CD4-positive, alpha-beta T cell treated with Interleukin-6 at 100 ng/mL for 8 hours (primary cell): ENCODE results near the gene AUTS2.

ENCODE experiments used
- DNase-seq: peaks from one replicate; pipeline ENCODE4 v3.0.0-alpha.2; 2020; ENCODE audit warnings: mixed read lengths, low spot score

The AUTS2 gene

DNA sequence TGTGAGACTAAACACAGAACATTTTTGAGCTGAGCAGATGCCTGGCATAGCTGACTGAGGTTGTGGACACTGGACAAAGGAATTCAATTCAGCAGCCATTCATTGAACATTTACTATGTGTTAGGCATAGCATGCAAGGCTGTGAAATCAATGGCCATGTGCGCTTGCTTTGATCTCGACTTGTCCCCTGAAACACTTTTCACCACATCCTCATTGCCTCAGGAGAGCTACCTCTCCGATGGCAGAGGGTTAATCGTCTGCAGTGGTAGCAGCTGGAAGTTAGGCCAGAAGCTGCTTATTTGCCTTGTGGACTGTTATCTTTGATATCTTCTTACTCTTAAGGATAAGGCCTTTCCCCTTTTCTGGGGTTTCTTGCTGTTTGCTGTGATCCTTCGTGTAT, 297.8 kb downstream of the AUTS2 start:
- DNase-seq: no peak

DNA sequence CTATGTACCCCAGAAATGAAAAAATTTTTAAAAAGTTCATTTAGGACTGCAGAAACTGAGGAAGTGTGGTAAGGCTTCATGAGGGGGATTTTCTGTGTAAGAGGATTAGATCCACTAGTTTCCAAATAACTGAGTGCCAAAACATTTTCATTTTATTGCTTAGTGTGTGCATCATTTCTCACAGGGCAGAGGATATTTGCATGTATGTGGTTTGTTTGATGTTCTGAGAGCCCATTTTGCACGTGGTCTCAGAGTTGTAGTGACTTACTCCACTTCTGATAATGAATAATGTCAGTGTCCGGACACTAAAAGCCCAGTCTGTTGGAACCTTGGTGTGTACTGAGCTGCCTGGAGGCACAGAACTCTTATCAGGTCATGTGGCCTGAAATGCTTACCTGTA, 299.9 kb downstream of the AUTS2 start:
- DNase-seq: no peak

DNA sequence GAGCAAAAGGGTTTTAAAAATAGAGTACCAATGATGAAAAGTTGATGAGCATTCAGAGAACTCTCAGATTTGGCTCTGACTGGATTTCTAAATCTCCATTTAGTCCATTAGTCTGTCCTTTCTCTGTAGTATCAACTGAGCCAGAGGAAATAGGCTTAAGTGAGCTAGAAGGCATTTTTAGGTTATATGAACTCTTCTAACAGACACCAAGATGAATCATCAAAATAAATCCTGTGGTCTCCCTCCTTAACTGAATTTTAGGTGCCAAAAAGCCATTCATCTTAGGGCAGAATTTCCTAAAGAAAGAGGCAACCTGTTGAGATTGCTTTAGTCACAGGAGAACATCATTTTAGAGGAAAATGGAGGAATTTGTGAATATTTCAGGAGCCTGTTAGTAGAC, 305.1 kb downstream of the AUTS2 start:
- no peak for DNase-seq

DNA sequence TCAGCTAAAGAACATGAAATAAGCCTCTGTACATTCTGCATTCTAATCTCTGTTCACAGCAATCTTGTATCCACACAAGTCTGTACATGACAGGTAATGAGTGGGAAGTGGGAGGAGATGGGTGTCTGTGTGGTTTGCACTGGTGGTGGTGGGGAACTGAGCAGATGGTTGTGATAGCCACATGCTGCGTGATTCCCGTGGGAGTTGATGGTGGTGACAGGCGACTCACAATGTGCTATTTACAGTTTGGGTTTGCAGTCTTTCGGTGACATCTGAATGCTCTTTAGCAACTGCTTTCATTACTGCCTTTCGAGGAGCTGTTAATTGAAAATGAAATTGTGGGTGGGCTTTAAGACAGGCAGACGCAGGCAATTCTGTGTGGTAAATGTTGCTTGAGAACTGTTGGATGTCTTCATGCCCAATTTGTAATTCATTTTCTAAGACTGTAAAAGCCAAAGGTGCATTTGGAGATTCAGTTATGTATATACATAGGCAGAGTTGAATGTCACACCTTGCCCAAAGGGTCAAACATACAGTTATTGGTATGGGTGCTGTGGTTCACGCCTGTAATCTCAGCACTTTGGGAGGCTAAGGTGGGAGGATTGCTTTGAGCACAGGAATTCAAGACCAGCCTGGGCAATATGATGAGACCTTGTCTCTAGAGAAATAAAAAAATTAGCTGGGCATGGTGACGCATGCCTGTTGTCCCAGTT, 308.2 kb downstream of the AUTS2 start:
- no peak for DNase-seq

DNA sequence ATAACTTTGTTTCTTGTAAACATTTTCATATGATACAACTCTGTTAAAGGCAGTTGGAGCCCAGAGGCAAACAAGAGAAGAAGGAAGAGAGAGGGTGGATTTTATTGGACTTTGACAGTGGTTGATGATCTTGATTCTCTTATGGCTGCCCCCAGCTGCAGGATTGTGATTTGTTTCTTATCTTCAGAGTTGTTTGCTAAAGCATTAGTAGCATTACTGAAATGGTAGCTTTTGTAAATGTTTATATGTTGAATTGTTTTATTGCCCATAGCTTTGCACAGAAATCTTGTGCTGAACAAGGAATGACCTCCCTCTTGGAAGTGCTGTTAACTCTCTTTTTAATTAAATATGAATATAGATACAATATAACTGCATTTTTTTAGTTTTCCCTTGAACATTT, 309.4 kb downstream of the AUTS2 start:
- DNase-seq: no peak

DNA sequence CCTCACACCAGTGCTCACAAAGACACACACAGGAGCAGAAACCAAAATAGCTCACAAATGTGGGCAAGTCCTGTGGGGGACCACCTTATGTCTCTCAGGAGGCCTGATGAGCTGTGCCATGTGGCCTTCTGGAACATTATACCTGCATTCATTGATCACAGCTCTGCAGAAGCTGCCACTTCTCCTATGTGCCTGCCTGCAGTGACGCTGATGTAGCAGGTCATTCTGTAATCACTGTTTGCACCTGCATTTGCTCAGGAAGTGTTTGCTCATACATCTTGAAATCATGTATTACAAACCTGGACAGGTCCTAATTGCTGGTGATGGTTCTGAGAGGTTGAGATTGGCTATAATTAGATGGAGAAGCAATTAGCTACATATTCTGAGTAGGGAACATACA, 310.2 kb downstream of the AUTS2 start:
- no peak for DNase-seq

DNA sequence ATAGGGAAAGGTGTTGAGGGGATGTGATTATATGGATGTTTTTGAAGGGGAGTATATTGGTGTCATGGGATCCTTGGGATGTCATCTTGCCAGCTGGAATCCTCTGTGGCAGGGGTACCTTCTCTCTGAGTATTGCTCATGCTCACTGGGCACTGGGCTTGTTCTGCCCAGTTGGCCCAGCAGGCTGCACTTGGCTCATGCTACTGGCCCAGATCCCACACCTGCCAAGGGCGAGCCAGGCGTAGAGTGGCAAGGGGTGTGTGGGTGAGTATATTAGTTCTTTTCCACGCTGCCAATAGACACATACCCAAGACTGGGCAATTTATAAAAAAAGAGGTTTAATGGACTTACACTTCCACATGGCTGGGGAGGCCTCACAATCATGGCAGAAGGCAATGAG, 311.9 kb downstream of the AUTS2 start:
- DNase-seq: no peak

DNA sequence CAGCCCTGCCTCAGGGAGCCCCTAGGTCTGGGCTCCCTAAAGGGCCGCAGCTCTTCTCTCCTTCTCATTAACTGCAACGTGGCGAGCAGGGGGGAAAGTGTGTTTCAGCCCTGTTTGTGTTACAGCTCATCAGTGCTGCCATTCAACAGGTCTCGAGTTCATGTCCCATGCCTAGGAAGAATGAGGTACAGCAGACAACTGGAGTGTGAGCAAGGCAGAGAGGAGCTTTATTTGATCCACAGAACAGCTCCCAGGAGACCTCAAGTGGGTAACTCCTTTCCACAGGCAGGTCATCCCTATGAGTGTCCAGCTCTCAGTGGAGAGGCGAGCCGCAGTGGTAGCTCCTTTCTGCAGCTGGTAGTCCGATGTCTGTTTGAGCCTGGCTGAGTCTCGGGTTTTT, 313.1 kb downstream of the AUTS2 start:
- no peak for DNase-seq

DNA sequence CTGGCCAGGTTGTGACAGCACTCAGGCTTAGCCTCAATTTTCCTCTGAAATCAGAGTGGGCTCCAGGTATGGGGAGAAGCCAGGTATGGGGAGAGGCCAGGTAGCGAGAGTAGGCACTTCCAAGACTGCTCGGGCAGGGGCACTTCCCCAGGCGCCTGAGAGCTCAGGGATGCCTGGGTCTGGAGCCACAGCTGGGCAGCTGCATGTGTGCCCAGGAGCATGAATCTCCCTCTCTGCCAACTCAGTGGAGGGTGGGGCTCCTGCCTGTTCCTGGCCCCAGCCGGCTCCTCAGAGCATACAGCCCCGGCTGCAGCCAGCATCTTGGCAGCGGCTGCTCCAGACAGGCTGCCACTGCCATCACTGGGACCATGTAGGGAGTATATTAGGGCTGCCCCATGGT, 313.9 kb downstream of the AUTS2 start:
- DNase-seq: no peak

DNA sequence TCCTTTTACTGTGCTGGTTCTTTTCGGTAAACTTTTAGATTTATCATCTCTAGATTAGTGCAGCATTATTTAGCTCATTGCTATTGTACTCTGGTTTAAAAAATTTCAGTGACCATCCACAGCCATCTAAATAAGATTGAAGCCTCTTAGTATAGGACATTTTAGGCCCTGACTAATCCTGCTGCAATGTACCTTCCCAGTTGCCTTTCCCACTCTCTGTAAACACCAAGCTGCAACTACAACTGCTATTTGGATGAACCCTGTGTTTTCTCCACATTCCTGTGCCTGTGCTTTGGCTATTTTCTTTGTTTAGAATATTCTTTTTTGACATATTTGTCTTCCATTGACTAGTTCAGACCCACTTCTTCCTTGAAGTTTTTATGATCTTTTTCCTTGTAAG, 314.6 kb downstream of the AUTS2 start:
- no peak for DNase-seq

DNA sequence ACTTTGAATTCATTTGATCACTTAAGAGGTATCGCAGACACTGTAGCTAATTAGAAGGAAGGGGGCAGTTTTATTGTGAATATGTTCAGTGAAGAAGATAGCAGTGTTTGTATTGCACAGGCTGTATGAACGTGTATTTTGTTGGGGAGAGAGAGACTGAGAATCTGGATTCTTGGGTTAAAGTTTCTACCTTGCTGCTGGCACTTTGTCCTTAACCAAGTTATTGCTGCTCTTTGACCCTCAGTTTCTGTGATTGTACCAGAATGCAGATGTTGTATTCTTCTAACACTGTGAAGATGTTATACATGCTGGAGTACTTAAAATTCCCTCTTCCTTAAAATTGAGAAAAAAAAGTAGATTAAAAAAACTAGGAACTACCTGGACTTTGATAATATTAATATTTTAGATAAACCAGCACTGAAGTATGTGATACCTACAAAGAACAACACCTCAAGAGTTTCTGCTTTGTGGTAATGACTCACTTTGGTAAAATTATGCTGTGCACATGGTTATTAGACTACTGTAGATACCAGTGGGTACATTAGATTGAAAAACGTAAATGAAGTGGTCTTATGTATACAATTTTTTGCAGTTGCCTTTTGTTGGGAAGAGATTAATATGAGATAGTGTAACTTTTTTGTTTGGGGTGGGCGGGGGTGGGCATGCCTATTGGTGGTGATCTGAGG, 321.3 kb downstream of the AUTS2 start:
- no peak for DNase-seq

DNA sequence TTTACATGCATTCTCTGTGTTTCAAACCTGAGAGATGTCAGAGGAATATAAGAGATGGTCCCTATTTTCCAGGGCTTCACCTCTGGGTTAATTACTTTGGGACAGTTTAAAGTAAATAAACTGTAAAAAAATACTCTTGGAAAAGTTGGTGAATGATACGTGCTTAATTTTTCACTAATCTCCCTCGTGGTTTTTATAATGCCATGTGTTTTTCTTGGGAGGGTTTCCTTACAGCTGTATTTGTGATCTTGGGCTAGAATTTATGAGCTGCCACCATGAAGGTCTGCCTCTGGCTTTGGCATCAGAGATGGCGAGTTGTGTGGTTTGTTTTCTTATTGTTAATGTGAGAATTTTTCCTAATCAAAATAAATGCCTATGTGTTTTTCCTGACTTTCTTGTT, 322.5 kb downstream of the AUTS2 start:
- no peak for DNase-seq

DNA sequence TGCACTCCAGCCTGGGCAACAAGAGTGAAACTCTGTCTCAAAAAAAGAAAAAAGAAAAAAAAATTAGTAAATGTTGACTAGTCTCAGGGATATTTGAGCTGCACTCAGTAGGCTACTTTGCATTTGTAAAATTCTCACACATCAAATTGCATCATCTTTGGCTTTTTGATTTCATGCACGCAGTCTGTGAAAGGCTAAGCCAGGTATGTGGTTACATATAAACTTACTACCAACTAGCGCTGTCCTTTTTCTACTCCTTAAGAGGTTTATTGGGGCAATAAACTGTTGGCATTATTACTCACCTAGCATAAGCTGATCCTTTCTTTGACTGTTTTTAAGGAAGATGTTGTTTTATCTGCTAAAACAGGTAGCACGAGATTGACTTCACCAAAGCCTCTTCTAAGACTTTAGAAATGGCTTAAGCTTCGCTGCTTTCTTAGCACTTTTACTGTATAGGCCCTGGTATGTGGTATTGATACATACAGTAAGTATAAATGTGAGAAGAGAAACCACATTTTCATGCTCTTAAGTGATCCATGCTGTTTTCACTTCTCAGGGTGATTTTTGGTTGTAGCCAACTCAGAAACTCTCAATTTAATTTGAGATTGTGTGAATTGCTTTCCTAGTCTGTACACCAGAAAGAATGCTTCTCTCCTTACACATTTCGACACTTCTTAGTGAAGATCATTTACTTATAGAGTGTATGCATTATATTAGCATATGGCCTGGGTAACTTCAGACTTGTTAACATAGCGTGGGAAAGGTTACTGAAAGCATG, 323.9 kb downstream of the AUTS2 start:
- no peak for DNase-seq

DNA sequence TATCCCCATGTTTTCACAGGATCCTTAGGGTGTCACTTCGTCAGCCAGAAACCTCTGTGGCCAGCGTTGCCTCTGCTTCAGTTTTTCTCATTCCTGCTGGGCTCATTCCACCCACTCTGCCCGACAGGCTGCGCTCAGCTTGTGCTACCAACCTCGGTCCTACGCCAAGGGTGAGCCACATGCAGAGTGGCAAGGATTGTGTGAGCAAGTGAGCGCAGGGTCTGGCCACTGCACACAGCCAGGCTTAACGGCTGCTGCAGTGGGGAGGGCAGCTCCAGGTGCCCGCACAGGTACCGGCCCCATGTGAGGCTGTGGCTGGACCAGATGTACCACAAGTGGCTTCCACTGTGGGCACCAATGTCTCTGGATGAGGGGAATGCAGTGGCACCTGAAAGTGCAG, 329.2 kb downstream of the AUTS2 start:
- DNase-seq: no peak

DNA sequence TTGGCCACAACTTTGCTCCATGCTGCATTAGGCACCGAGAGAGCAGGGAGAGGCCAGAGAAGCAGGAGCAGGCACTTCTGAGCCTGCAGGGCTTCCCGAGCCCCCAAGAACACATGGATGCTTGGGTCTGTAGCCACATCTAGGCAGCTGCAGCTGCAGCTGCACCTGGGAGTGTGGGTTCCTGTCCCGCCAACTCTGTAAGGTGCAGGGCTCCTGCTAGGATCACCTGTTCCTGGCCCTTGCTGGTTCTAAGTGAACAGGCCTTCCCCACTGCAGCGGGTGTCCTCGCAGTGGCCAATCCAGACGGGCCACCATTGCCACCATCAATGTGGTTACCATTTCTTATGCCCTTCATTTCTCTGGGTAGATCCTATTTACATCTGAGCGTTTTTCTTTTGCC, 330.3 kb downstream of the AUTS2 start:
- DNase-seq: no peak

DNA sequence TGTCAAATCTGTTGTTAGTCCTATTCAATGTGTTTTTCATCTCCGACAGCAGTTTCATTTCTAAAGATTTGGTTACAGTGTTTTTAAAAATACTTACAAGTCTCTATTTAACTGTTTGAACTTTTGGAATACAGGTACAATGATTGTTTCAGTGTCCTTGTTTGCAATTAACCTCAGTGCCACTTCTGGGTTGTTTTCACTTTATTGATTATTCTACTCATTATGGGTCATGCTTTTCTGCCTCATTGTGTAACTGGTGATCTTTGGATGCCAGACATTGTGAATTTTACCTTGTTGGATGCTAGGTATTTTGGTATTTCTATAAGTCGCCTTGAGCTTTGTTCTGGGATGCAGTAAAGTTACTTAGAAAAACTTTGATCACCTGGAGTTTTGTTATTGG, 331.3 kb downstream of the AUTS2 start:
- DNase-seq: no peak

DNA sequence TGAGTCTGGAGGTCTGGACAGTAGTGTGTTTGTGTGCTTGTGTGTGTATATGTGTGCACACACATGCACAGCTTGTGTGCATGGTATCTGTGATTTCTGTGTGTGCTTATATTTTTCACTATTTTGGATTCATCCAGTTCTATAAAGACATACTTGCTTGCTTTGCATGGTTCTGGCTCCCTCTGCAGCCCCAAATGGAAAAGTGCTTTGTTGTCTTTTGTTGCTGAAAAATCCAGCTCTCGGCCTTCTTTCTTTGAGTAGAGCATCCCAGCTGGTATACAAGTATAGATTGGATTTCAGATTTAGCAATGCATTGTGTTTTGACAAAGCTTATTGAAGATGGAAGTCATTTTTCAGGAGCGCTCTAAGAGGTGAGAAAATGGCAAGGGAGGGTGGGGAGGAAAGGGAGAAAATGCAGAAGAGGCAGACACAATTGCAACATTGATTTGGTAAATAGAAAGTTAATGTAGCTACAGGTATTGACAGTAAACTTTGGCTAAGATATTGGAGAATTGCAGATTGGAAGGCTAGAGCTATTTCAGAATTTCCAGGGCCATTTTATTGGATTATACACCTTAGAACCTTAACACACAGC, 333.9 kb downstream of the AUTS2 start:
- DNase-seq: no peak

DNA sequence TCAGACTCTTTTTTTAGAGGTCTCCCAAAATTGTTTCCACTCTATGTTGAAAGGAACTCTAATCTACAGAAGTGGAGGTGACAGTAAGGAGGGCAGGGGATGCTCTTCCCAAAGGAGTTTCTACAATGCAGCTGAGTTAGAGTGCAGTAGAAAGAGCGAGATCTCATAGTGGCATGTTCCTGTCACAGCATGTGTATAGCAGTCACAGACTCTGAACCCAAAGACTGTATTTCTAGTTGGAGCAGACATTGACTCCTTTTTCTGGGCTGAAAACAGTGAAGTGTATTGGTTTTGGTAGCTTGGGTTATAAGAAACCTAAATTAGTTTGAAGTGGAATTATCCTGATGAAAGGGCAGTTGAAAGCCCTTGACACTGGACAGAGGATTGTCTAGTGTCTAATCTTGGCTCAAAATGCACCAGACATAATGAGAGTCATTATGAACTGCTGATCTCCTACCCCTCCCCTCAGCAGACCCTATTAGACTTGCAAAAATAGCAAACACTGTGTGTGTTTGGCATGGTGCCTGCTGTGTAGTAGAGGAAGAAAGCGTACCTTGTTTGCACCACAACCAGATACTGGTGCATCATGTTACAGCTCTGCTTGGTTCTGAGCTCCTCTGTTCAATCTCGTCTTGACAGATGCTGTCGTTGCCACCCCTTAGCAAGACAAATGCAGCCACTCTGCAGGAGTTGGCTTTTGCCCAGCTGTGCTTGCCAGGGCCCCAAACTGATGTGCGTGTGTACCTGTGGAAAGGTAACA, 336.0 kb downstream of the AUTS2 start:
- no peak for DNase-seq

DNA sequence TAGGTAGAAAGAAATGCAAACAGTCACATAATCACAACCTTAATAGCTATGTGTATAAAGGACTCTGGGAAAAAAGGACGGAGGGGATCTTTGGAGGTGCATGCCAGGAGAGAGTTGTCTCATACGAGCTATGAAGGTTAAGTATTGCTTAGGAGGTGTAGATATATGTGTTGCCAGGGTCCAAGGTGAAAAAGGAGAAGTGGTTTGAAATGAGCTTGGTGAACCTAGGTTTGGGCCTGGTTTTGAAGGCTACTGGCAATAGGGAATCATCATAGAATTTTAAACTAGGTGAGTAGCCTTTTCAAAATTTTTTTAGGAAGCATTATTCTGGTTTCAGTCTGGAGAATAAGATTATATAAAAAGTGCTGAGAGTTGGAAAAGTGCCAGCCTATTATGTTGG, 336.8 kb downstream of the AUTS2 start:
- no peak for DNase-seq

DNA sequence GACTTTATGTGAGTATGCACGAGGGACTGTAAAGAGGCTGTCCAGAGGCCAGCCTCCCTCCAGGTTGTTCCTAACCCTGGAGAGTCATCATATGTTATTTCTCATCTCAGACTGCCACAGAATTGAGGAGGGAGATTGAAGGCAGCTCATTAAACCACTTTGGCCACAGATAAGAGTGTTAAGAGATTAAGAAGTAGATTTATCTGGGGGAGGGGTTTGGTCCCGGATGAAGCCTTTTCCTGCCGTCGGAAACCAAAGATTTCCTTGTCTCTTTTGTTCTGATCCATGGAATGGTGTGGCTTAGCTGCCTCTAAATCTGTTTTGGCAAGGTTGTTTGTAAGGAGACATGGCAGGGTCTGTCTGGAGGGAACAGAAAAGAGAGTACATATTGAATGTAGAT, 338.8 kb downstream of the AUTS2 start:
- no peak for DNase-seq

DNA sequence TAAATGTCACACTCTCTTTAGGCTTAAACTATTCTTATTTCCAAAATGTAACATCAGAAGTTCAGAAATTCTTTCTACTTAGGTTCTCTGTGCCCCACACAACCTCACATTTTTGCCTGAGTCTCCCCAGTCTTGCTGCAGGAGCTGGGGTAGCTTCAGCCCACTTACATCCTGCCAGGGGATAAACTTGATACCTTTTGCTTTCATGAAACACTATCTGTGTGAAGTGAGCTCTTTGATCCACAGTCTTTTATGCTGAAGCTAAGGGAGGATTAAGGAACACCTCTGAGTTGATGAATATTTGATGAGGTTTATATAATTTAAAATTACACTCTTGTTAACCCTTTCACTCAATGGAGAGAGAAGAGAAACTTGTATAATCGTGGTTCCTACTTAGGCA, 341.0 kb downstream of the AUTS2 start:
- no peak for DNase-seq

DNA sequence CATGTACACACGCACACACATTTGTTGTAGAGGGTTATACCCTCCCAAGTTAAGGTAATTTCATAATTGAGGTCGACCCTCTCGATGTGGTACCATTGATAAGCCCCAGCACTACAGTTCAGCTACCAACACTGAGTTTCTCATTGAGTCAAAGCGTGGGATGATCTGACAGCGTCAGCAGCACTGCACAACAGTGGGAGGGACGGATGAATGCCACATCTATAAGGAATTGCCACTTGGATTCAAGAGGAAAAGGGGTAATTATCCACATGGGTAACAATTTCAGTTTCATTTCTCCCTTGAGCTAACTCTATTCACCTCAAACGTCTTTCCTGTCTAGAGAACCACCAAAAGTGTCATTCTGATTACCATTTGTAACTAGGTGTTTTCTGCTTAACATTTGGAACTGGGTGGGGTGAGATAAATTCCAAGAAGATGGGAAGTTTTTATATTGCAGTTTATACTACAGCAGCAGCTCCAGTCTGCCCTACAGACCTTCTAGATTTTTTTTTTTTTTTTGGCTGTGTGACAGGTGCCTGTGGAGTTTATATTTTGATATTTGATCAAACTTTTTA, 342.9 kb downstream of the AUTS2 start:
- DNase-seq: no peak
